ENCODE measurements around the gene ATP13A4.

Gene ATP13A4

DNA sequence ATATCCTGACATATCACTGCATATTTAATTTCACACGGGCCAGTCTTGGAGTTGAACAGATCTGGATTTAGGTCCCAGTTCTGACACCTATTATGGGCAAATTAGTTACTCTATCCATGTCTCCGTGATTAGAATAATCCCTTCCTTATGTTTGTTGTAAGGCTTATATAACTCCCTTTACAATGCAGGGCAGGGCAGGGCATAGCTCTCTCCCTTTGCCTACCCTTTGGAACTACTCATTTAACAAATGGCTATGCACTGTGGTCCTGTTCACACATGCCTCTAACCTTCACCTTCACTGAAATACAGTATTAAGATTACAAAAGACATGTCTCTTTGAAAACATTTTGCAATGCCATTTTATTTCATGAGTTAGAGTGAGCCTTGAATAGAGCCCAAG lies 151.4 kb downstream of the ATP13A4 start:
- DNase-seq (ENCODE audit: low read depth, low spot score): no peak

DNA sequence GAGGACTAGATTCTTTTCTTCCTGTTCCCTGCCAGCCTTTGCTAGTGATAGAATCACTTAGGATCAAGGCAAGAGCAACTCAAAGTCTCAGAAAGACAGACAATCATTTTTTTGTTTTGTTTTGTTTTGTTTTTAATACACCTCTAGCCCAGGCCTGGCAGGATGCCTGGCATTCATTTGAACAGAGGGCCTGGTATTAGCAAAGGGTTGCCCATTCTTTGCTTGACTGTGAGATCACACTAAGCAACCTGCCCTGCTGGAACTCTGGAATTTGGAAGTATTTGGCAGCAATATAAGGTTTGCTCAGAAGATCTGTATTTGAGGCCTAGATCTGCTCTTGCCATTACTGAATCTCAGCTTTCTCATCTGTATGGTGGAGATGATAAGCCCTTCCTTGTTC lies 154.4 kb downstream of the ATP13A4 start:
- DNase-seq (ENCODE audit: low read depth, low spot score): no peak

DNA sequence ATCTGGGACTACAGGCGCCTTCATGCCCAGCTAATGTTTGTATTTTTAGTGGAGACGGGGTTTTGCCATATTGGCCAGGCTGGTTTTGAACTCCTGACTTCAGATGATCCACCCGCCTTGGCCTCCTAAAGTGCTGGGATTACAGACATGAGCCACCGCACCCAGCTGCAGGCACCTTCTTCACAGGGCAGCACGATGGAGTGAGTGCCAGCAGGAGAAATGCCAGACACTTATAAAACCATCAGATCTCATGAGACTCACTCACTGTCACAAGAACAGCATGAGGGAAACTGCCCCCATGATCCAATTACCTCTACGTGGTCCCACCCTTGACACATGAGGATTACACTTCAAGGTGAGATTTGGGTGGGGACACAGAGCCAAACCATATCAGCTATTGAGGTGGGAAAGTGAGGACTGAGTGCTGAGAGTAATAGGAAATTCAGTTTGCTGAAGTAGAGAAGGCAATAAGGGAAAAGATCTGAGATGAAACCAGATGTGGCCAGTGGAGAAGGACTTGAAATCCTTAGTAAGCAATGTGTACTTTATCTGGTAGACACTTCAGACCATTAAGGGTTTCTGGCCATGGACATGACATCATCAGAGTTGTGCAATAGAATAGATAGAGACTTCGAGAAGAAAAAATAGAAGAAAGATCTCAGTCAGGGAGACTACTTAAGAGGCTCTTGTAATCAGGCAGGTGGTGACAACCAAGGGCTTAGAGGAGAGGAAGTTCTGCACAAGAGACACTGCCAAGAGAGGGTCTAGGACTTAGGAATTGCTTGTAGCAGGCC lies 158.0 kb downstream of the ATP13A4 start:
- no peak for DNase-seq (ENCODE audit: low read depth, low spot score)

DNA sequence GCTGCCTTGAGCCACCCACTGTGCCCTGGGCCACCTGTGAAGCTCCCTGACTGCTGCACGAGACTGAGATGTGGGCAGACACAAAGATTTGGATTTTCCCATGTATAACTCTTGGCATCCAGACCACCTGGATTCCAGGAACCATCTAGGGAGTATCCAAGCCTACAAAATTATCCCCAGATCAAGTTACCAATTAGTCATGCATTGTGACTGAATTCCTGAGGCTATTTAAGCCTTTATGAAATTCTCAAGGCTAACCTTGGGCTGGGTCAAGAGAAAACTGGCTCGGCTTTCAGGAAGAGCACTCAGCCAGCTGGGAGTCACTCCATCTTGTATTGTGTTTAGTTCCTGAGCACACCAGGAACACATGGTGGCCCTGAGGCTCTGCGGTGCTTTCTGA lies 162.8 kb downstream of the ATP13A4 start:
- DNase-seq (ENCODE audit: low read depth, low spot score): peak; percentile 56

DNA sequence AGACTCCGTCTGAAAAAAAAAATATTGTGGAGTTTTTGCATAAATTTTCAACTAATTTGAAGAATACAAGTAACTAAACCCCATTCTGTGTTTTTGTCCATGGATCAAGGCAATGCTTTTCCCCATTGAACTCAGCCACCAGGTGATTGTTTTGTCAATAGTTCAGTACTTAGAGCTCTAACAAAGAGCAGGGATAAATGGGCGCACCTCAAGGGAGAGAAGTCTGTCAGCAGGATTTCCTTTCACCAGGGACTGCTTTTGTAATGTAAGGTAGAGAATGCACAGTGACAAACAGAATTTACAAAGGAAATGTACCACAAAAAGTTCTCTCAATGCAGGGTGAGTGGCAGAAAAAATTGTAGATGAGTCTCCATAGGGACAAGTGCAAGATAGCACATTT lies 165.4 kb downstream of the ATP13A4 start:
- DNase-seq (ENCODE audit: low read depth, low spot score): peak; percentile 42

DNA sequence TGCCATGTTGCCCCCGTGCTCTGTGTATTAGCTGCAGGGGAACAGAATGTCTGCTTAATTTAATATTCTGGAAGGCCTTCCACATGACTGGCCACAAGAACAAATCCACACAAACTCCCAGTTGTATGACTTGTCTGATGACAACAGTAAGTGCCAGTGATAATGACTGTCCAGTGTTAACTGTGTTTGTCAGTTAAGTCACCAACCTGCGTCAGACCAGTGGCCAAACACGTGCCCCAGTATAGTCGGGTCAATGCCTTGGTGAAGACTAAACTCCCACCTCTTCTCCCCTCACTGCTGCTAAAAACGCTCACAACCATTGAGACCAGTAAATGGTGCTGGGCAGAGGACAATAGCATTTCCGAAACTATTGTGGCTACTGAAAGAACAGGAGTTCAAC lies 166.3 kb downstream of the ATP13A4 start:
- DNase-seq (ENCODE audit: low read depth, low spot score): no peak

DNA sequence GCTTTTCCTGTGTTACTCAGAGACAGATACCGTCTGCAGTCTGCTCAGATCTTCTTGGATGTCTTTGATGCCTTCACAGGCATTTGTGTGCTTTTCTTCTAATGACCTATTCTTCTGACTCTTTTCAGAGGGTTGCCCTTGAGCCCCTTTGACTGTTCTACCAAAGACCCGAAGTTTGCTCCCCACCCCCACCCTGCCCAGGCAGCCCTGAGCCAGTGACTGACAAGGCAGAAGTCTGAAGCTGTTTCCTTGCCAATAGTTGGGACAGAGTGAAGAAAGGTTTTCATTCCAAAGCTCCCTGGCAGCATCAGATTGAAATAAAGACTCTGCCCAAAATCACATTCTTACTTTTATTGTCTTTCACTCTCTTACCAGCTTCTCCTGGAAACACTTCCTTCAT lies 167.1 kb downstream of the ATP13A4 start:
- DNase-seq (ENCODE audit: low read depth, low spot score): no peak

DNA sequence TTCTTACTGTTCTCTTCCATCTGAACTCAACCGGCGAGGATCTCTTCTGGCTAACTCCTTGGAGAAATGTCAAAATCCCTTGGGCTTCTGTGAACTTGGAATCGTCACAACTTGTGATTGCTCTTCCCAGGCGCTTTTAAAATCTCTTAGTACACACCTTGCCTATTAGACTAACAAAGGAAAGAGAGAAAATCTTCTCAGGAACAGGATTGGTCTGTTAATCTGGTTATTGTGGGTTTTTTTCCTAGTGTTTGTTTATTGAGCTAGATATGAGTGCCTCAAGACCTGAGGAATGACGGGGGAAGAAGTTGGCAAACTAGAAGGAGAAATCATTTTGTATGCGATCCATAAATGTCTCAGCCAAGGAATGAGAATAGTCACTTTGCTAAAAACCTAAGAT lies 176.0 kb downstream of the ATP13A4 start, which contains the start of gene ATP13A5:
TSS of gene ATP13A5 (minus strand) at position 48 of the 400 bp plus-strand sequence. CDS start at position 20, 28 bp downstream.
- no peak for DNase-seq (ENCODE audit: low read depth, low spot score)

DNA sequence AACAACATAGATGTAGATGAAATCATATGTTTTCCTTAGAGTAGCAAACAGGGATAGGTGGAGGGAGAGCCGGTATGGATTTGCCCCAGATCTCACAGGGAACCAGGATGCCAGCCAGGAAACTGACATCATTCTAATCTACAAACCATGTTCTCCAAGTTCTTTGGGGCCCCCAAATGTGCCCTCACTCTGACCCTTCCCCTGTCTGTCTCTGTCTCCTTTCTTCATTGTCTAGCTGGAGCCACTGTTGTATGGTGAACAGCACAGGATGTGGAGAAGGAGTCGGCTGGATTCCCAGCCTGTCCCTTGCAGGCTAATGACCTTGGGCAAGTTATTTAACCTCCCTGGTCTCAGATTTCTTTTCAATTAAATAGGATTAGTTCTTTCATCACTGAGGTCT lies 177.1 kb downstream of the ATP13A4 start:
- DNase-seq (ENCODE audit: low read depth, low spot score): no peak

DNA sequence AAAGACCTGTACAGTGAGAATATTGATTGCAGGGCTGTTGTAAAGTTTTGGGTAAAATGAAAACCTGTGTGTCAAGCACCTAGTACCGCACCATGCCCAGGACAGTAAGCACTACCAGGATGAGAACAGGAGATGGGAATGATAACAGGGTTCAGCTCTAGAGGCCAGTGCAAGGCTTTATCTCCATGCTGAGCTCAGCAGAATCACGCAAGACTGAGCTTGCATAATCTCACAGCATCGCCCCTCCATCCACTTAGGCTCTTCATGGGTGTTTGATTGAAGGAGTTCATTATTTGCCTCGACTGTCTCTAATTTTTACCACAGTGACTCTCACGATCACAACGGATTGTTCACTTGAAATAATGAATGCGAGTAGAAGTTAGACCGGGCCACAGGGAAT lies 179.1 kb downstream of the ATP13A4 start:
- no peak for DNase-seq (ENCODE audit: low read depth, low spot score)

DNA sequence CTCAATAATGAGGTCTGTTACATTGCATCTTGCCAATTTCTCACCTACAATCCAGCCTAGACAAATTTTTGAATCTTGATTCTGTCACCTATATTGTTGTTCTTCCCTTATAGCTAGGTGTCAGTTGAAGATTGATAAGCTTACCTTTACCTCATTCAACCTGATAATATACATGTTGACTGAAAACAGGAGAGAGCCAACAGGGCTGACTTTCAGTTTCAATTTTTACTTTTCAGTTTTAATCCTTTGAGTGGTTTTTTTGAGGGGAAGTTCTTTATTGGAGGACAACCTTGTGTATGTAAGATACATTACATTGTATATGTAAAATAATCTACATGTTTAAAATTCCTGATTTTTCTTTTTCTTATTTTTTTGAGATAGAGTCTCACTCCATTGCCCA lies 181.9 kb downstream of the ATP13A4 start:
- no peak for DNase-seq (ENCODE audit: low read depth, low spot score)

DNA sequence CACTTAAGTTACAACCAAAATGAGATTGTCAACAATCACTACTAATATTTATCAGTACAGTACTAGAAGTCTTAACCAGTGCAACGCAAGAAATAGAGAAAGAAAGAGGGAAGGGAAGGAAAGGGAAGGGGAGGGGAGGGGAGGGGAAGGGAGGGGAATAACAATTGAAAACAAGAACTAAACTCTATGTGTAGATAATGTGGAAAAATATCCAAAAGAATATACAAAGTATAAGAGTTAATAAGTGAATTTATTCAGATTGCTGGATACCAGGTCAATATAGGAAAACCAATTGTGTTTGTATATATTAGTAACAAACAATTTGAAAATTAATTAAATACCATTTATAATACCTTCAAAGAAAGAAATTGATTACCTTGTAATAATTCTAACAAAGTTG lies 186.8 kb downstream of the ATP13A4 start:
- no peak for DNase-seq (ENCODE audit: low read depth, low spot score)

DNA sequence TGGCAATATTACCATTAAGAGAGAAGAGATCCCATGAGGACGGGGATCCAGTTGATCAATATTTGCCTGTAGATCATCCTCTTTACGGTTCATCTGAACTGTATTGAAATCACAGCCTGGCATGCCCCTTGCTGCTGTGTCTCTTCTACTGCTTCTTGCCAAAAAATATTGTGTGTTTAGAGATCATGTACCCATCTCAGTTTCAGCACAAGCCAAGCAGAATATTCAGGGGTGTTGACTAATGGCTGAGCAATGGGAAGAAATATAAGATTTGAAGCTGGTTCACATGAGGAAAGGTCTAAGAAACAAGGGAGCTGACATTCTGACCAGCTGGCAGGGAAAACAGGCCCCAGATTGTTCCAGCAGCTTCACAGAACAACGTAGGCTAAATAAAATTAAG lies 197.4 kb downstream of the ATP13A4 start:
- no peak for DNase-seq (ENCODE audit: low read depth, low spot score)

DNA sequence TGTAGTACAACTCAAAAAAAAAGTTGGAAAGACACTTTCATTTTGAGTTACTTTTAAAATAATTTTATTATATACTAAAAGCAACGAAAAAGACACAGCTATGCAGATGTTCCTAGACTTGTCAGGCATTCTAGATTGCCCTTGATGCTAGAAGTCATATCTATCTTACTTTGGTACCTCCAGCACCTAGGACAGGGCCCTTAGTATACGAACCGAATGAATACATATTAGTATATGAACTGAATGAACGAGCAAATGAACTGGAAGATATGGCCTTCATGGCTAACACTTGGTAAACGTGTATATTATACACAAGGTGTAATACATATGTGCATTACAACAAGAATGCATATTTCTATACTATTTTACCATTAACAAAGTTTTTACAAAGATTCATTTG lies 200.3 kb downstream of the ATP13A4 start:
- DNase-seq (ENCODE audit: low read depth, low spot score): no peak

Measured in ELF-1 (cell line).